Sigmoid colon (tissue), 4 donors: Measurements from ENCODE around the gene IRX4.

ENCODE experiments used
- POLR2A ChIP-seq, 2 donors: fragments of 450-650 bp; IDR thresholded peaks; one replicate each; pipeline ENCODE4 v1.6.1; 2016; ENCODE audit warnings: antibody characterized with exemption in 2 of 2, mild to moderate bottlenecking in 2 of 2, moderate library complexity in 2 of 2
- POLR2AphosphoS5 ChIP-seq, 4 donors: sonication (generic); formaldehyde crosslinking; IDR thresholded peaks; one replicate each; pipeline ENCODE4 v1.6.1; 2017; ENCODE audit warnings: antibody characterized with exemption in 4 of 4
- TF ChIP-seq, protein P1 (sequence below), 4 experiments: fragments of 450-650 bp in 3 of 4; fragments of 200-600 bp in 1 of 4; IDR thresholded peaks; one replicate each; pipeline ENCODE4 v1.5.1; 2016 to 2019; ENCODE audit warnings: antibody characterized with exemption in 4 of 4, mild to moderate bottlenecking in 3 of 4, moderate library complexity in 2 of 4

DNA sequence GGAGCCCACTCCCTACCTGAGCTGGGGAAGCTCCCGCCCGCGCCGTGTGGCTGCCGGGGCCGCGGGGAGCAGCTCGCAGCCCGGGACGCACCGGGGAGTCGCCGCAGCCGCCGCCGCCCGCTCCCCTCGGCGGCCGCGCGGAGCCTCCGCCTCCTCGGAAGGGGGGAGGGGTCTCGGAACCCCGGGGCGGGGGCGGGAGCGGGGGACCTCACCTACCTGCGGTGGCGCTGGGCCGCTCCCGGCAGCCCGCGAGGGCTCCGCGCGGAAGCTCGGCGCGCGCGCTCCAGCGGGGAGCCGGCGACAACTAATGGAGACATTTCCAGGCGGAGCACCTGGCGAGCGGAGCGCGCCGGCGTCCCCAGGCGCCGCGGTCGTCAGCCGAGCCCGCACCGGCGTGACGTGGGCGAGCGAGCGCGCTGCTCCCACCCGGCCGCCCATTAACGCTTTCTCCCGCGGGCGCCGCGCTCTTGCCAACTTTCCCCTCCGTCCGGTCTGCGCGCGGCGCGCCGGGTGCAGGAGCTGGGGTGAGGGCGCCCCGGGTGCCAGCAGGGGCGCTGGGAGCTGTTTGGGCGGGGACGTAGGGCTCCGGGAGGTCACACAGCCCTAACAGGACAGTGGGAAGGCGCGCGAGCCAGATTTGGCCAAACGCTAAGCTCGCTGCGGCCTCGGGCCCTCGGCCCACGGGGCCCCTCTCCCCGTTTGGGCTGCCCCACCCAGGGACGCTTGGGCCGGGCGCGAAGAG, 4.3 kb upstream of the IRX4 start:
- TF ChIP-seq, protein P1, sequence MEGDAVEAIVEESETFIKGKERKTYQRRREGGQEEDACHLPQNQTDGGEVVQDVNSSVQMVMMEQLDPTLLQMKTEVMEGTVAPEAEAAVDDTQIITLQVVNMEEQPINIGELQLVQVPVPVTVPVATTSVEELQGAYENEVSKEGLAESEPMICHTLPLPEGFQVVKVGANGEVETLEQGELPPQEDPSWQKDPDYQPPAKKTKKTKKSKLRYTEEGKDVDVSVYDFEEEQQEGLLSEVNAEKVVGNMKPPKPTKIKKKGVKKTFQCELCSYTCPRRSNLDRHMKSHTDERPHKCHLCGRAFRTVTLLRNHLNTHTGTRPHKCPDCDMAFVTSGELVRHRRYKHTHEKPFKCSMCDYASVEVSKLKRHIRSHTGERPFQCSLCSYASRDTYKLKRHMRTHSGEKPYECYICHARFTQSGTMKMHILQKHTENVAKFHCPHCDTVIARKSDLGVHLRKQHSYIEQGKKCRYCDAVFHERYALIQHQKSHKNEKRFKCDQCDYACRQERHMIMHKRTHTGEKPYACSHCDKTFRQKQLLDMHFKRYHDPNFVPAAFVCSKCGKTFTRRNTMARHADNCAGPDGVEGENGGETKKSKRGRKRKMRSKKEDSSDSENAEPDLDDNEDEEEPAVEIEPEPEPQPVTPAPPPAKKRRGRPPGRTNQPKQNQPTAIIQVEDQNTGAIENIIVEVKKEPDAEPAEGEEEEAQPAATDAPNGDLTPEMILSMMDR (IDR thresholded peaks at IDR 0.05): no peak
- TF ChIP-seq POLR2AphosphoS5 (IDR thresholded peaks at IDR 0.05) (no peak), POLR2A (IDR thresholded peaks at IDR 0.05) (no peak)
